HG03460 (cell line): ENCODE measurements around the gene C13orf42.

Source experiments
- ATAC-seq: cut with Tn5 transposase; IDR thresholded peaks from one replicate; pipeline ENCODE4 v1.9.1; 2021; ENCODE audit not compliant: unreplicated experiment

The C13orf42 gene

DNA sequence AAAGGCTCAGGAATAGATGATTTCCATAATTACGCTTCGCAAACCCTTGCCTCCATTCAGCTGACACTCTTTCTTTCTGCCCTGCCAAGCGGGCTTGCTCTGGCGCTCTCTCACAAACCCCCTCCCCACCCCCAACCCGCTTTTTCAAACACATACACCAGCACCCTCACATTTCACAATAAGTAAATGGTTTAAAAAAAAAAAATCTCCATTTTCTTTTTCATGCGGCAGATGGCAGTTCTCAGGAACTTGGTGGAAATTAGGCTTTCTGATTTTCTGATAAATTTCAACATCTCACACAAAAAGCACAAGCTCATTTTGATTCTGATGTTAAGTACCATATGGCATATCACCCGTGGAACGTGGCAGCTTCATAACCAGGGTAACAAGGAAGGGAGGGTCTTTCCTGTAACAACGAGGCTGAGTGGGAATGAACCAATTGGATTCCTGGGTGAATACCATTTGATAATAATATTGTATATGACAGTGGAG, 43.8 kb downstream of the C13orf42 start:
- no peak for ATAC-seq

DNA sequence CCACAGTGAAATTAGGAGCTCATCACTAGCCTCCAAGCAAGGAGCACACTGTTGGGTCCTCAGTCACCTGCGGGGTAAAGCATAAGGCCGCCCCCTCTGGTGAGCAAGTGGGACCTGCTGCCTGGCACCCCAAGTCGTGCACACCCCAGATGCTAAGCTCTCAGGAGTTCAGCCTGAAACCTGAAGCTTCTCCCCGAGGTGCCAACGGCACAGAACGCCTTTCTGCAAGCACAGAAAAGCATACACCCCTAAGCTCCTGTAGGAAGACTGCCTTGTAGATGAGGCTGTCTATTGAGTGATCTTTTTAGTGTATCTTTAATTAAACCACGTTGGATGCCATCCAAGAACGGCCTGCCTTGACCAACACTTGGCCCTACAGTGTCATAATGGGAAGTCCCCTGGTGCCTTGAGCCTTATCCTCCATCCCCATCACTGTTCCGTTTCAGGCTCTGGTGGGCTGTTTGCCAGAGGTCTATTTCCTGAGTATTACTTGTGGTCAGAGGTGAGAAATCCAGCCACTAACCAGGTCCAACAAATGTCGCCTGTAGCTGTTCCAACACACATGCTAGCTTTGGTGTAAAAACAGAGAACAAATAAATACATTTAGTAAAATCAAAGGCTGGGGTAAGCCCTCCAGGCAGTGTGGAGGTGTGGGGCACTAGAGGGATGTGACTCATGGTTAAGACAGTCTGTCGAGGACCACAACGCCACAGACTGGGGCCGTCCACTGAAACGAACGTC, 44.8 kb downstream of the C13orf42 start:
- ATAC-seq = no peak

DNA sequence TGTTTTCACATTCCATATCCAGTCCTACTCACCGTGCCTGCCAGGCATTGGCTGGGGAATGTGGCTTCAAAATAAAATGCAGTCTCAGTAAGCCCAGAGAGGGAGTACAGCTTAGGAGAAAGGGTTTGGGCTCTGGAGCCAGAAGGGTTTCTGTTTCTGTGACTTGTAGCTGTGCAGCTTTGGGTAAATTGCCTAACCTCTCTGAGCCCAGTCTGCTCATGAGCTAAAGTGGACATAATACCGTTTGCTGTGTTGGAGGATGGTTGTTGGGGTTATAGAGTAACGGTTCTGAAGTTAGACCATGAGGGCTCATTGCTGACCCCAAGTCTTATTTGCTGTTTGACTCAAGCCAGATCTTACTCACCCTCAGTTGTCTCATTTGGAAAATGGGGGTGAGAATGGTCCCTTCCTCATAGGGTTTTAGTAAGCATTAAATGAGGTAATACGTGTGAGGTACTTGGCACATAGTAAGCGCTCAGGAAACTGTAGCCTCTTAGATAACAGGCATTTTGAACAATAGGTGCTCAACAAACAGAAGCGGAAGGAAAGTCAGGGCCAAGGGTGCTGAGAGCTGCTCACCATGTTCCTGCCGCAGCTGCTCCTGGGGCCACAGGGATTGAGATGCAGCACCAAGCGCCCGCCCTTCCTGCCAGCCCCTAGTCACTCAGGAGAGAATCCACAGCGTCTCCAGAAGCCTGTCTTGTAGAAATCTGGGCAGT, 45.5 kb downstream of the C13orf42 start:
- ATAC-seq = no peak

DNA sequence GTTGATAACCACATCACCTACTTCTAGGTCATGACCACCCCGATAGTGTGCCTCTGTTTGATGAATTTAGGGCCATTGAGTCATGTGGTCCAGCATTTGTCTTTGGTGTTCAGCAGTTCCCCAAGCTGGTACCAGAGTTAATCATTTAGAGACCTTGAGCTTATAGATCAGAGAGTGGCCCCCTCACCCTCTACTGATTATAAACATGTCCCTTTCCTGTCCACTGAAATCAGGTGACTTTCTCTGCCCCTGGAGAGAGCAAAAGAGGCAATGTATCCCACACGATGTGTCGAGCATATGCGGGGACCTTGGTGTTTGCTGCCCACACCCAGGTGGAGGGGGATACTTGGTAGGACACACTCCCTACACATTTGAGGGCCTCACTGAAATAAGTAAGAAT, 46.3 kb downstream of the C13orf42 start:
- ATAC-seq = no peak

DNA sequence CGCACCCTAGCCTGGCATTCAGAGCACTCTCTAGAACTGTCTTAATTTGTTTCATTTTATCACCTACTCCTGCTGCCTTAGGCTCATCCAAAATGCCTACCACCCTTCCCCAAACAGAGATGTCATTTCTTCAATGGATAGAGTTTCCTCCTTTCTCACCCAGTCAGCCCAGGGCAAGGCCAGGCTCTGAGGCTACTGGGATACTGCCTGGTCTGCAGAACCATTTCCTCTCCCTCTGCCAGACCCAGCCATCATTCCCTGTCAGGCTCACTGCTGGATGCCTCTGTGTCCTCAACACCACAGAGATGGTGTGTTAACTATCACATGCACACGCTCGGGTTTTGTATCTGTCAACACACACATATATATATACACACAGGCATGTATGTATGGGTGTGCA, 47.2 kb downstream of the C13orf42 start:
- ATAC-seq = no peak

DNA sequence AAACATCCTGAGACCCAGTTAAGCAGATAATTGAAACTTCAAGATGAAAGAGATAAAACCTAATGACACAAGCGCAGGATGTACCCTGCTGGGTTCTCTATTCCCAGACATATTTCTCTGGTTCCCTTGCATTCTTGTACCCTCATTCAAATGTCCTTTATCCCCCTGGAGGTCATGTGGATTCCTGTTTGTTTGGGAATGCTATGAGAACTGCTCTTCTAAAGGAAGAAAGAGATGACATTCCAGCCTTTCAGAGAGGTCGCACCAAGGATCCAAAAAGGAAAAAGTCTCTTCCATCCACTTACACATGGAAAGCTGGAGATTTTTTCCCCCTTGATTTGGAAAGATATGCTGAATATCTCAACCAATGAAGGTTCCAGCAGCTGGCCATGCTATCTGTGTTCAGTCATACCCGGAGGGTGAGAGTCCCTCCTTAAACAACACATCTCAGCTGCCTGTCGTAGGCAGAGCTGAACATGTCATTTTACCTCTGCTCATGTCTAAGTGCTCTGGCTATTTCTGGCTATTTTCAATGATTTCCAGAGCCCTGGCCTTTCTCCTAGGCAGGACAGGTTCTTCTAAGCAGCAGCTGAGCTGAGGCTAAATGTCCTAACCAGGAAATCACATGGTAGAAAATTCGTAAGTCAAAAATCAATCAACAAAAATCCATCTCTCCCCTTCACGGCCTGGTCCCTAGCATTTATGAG, 52.5 kb downstream of the C13orf42 start:
- ATAC-seq = no peak

DNA sequence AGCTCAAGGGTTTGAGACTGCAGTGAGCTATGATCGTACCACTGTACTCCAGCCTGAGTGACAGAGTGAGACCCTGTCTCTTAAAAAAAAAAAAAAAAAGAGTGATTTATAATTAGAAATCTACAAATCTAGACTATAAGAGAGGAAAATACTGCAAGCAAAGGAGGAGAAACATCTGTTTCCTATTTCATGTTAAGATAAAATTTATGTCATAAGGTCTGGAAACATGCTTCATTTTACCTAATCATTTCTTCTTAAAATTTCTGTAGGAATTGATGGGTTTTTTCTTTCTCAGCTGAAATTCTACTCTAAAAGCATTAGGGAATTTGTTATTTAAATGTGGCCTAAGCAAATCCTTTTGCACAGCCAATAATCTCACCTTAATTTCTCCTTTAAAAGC, 53.2 kb downstream of the C13orf42 start:
- no peak for ATAC-seq

DNA sequence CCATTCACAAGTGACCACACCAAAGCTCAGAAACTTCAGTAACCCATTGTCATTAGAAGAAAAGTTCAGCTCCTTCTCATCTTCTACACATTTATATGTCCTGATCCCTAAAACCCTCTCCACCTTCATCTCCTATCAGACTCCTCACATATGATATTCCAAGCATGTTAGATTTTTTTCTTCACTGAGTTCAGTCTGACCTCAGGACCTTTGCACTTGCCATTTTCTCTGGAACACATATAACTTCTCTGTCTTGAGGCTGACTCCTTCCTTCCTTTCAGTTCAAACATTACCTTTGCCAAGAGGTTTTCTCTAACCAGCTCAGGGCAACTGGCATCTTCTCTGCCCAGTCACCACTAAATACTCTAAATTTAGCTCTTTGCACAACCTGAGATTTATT, 54.1 kb downstream of the C13orf42 start:
- no peak for ATAC-seq

DNA sequence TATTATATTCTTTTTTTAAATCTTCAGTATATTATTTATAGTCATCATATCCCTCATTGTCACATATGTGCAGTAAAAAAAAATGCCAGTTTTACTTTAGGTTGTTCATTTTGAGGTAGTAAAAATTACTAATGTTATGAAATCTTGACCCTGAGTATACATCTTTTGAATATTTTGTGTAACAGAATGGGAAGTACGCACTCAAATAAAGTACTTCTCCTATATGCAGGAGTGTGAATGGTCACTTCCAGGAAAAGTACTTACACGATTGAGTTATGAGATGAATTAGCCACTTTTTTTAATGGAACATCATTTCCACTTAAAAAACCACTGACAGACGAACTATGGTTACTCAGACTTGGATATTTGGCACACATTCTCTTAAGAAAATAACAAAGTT, 58.5 kb downstream of the C13orf42 start:
- ATAC-seq = no peak

DNA sequence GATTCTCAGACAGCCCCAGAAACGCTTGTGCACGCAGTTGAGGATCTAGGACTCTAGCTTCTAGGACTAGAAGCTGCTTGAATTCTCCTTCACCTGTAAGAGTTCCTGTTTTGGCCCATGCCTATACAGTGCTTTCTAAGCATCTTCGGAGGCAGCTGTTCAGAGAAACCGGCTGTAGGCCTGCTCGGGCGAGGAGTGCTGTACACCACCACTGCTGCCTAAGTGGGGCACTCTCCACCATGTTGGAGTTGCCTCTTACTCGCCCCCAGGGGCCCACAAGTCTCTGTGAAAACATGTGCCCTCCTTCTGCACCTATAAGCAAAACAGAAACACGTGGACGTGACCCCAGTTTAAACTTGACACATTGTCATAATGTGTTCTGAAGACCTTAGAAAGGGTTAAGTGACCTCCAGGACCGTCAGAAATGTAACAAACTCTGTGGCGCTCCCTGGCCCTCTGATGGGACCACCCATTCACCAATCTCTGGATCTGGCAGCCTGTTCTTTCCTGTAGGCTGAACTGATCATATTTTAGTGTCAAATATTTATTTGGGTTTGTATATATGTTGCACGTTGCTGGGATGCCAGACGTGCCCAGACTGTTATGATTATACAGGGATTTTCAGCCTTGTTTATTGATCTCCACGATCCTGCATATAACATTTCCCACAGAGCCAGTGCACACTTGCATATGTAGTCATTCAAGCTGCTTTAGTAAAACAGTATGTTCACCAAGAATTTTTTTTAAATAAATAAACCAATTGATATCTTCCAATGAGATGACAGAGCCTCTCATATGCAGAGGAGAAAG, 60.8 kb downstream of the C13orf42 start:
- no peak for ATAC-seq

DNA sequence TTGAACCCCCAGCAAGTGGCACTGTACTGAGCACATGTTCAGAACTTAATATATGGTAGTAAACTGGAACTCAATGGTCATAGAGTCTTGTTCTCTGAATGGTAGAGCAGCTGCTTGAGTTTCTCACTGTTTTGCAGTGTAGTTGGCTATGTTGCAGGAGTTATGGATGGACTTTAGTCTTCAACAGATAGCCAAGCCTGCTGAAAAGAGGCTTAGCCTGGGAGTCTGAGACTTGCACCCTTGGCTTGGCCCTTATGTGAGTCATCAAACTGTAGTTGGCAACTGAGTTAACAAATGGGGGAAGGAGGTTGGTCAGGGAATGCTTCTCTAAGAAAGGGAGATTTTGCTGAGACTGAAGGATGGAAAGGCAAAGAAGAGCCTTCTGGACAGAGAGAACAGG, 62.5 kb downstream of the C13orf42 start:
- ATAC-seq = no peak

DNA sequence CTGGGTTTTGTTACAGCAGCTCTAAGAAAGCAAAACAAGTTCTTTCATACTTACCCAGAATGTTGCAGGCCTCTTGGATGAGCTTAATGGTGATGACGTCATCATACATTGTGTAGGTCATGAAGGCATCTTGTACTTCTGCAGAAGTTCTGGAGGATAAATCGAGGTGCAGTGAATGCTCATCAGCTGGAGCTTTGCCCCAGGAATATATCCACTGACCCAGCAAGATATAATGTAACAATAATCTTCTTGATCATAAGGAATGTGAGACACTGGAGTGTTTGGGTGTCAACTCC, 63.0 kb downstream of the C13orf42 start:
- no peak for ATAC-seq

DNA sequence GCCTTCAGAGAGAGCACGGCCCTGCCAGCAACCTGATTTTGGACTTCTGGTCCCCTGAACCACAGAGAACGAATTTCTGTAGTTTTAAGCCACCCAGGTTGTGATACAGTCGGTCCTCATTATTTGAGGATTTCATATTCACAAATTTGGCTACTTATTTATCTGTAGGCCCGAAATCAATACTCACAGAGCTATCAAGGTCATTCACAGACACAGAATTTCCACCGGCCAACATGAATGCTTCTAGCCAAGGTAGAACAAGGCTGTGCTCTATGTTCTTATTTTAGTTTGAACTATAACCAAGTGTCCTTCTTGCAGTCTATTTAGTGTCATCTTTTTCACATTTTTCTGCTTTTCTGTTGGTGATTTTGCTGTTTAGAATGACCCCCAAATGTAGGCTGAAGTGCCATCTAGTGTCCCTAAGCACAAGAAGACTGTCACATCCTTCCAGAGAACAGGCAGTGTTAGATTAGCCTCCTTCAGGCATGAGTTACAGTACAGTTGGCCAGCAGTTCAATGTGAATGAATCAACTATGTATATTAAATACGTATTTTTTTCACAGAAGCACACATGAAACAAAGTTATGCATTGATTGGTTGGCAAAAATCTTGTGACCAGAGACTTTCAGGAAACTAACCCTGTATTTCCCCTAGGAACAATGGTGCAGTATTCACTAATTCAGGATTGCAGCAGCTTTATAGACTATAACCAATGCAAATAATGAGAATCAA, 63.5 kb downstream of the C13orf42 start:
- ATAC-seq = no peak

DNA sequence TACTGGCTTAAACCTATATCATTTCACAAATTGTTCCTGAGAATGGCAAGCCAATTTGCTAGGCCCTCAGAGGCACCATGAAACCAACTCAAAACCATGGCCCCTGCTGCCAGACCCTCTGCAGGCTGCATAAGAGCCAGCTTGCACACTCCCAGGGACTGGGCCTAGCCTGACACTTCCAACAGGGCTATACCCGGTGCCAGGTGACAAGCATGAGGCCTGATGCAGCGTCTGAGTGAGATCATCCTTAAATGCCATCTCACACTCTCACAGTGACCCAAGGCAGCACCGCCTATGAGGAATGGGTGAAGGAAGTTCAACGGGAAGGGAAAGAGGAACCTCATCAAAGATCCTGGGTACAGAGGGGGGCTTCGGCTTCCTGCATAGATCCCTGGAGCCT, 65.6 kb downstream of the C13orf42 start:
- ATAC-seq = no peak

DNA sequence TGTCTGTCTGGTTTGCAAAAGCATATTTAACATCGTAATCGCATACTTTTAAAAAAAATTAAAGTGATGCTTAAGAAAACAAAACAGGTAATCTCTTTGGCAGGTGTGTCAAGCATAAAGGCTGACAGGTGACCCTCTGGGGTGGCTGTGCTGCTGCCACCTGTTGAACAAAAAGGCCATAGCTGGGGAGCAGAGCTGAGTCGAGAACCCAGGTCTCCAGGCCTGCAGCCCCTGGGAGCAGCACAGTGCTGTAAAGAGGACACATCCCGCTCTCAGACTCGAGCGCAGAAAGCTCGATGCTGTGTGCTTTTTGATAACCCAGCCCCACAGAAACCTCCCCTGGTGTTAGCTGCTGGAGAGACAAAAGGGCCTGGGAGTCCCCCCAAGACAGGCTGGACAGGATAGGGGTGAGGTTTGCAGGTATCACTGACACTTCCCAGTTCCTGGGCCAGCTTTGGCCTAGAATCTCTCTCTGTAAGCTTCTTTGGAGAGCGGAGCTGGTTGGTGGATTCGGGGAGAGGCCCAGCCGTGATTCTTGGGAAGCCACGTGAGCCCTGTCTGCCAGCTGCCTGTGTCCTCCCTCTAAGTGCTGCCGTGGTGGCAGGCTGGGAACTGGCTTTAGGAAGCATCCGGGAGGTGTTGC, 66.9 kb downstream of the C13orf42 start:
- no peak for ATAC-seq

DNA sequence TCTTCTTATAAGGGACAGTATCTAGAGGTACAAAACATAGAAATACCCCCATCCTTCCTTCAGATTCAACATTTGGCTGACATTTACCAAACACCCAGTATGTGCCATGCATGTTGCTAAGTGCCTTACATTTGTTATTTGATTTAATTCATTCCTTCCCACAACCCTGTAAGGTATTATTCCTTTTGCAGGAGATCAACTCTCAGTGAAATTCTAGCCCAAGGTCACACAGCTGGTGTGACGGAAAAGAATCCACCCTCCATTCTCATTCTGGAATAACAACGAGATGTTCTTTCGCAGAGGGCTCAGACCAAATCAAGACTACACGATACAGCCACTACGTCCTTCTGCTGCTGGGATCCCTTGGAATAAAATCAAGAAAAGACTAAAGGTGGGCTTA, 67.8 kb downstream of the C13orf42 start:
- ATAC-seq = no peak

DNA sequence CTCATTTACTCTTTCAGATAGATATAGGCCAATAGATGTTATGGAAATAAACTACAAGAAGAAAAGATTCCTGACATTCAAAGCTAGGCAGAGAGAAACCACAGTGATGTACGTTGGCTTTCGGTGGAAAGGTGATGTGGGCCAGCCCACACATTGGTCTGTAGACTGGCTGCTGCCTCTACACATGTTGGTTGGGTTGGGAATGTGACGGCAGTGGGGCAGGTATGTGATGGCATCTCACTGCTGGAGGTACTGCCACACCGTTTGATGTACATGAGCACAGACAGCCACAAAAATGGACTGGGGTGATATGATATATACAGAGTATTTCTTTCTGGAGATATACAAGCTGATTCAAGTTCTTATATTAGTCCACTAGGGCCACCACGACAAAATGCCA, 69.4 kb downstream of the C13orf42 start:
- ATAC-seq = no peak

DNA sequence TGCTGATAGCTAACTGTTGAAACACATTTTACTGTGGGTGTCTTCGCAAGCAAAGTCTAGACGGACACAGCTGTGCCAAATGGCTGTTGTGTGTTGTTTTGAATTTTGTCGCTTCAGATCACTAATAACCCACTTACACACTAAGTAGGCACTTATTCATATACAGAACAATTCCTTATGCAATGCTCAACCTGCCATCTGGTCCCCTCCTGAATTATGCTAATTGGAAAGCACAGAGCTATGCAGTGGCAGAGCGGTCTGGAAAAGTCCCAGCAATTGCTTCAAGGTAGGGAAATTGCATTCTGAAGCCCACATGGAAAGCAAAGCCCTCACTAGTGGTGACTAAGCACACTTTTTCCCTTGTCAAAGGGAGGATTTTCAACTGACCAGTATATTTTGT, 69.9 kb downstream of the C13orf42 start:
- ATAC-seq = no peak

DNA sequence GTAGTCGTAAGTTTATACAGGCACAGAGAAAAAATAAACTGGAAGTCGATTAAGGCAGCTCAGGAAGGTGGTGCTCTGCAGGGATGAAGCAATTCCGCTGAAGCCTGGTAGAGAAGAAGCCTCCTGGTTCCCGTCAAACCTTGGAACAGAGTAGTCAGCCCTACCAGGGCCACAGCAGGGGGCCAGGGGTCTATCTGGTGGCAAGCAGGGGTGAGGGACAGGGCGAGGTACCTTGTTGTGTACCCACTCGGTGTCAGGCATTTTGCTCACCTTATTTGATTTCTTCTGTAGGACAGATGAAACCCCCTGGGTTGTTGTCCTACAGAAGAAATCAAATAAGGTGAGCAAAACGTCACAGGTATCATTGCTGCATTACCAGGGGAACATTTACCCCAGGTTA, 70.6 kb downstream of the C13orf42 start:
- ATAC-seq = no peak

DNA sequence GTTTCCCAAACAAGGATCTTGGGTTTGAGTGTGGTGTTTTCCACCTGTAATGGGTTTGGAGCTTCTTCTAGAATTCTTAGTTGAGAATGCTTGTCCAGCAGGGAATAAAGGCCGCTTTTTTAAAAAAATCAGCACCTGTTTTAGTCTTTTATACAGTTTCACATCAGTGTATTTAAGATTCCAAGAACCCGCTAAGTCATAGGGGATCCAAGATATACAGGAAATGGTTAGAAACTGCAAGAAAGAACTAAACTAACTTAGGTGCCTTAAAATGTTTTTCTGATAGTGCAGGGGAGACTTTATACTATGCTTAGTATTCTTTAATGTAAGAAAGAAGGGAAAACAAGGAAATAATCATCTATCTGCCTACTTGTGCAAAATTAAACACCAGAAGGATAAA, 74.7 kb downstream of the C13orf42 start:
- ATAC-seq = no peak
